RPMI7951 (cell line): ENCODE data around the gene SCAMP4. TPM values are rescaled to one million over a fixed set of nuclear protein-coding genes. Genes with fewer than 3 reads are reported as not detected.
A peak's percentile ranks its signal among the peaks of the same experiment; 100 is the strongest.
"Not testable (repeated sequence)": the region's sequence is repeated elsewhere in the genome, so short reads cannot be mapped to it uniquely, and the experiment has no call there.

Experiments
- DNase-seq: peaks from one replicate; pipeline ENCODE4 v3.0.0-alpha.2; 2012; ENCODE audit warnings: low read depth
- total RNA-seq: library from RNA; depleted of rRNA; stranded (reverse); fragments of >200 nt; shearing (Covaris generic); gene quantifications from 2 replicates; pipeline ENCODE4 v1.2.3, GENCODE V29; 2014

Gene SCAMP4
- total RNA-seq, 1 experiment from 2014 or later: 55.2 TPM

DNA sequence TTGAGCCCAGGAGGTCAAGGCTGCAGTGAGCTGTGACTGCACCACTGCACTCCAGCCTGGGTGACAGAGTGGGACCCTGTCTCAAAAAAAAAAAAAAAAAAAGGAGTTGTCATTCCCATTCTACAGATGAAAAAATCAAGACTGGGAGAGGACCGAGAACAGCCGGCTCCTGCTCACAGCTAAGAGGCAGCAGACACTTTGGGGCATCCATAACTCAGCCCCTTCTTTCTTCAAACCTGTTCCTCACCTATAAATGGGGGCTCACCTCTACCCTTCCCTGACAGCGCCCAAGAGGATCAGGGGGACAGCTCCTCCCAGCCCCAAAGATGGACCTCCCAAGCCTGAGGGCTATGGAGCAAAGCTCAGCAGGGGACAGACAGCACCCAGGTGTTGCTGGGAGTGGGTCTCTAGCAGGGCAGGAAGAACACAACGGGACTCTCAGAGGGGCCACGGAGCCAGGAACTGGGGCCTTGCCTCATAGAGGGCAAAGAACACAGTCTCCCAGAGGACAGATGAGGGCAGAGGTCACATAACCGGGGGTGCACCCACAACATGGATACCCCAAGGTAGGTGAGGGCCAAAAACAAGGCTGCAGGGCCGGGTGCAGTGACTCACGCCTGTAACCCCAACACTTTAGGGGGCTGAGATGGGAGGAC lies 38.4 kb upstream of the SCAMP4 start:
- no peak for DNase-seq

DNA sequence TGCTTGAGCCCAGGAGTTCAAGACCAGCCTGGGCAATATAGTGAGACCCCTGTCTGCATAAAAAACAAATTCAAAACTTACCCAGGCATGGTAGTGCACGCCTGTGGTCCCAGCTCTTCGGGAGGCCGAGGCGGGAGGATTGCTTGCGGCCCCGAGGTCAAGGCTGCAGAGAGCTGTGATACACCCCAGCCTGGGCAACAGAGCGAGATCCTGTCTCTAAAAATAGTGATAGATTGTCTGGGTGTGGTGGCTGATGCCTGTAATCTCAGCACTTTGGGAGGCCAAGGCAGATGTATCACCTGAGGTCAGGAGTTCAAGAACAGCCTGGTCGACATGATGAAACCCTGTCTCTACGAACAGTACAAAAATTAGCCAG lies 37.9 kb upstream of the SCAMP4 start:
- no peak for DNase-seq

DNA sequence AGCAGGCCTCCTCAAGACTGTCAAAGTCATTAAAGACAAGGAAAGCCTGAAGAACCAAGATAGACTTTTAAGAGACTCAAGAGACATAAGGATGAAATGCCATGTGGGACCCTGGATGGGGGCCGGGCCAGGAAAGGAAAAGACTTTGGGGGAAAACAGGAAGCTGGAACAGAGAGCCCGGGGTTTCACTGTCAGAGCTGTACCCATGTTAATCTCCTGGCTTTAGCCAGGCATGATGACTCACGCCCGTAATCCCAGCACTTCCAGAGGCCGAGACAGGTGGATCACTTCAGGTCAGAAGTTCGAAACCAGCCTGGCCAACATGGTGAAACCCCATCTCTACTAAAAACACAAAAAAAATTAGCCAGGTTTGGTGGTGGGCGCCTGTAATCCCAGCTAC lies 36.2 kb upstream of the SCAMP4 start:
- DNase-seq: no peak

DNA sequence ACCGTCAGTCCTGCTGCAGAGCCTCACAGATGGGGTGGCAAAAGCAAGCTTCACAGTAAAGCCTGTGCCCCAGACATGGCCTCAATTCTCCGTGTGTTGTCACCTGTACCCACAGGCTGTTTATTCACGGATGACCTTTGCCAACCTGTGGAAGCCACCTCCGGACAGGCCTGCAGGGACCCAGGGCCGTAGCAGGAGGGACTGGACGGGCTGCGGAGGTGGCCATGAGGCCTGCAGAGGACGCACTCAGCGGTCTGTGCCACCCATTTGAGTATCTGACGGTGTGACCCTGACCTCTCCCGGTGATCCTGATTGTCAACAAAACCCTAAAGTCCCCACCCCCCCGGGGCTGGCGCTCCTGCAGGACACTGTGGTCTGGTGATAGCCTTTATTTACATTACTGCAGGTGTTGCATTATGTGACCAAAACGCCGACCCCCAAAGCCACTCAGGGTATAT lies 34.0 kb upstream of the SCAMP4 start:
- DNase-seq: no peak

DNA sequence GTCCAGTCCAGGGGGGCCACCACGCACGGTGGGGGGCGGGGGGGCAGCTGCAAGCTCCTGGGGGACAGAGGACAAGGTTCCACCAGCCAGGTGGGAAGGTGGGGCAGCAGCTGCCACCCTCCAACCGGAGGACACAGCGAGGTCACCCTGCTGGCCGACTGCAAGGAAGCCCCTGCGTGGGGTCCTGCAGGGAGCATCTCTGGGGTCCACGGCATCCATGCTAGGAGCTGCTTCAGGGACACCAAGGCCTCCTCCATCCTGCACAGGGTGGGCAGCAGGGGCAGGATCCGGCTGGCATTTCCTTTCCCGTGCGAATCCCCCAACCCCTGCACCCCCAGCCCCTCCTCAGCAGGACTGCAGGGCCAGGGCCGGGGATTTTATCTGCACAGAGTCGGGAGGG lies 33.6 kb upstream of the SCAMP4 start:
- no peak for DNase-seq

DNA sequence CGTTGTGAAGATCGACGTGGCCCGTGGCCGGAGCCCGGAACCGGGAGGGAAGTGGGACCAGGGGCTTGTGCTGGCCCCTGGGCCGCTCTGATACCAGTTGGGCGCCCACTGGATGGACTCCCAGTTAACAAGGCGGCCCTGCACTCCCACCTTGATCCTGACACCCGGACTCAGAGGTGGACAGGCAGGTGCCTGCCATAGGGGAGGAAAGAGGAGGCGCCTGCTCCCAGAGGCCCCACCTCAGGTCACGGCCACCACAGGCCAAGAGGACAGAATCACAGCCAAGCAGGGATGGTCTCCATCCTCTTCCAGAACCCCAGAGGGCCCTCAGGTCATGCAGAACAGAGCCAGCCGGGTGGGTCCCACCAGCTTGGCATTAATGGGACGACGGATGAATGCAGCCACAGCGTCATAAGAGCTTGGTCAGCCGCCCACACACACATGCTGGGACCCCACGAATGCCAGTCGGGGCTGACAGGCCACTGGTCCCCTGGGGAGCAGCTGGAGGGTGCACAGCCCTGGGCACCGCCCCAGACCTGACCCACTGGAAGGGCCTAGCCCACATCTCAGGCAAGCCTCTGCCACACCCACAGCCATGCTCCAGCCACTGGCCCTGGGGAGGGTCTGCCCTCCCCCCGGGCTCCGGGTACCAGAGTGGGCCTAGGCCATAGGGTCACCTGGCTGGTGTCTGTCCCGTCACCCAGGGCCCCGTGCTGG lies 32.2 kb upstream of the SCAMP4 start:
- no peak for DNase-seq

DNA sequence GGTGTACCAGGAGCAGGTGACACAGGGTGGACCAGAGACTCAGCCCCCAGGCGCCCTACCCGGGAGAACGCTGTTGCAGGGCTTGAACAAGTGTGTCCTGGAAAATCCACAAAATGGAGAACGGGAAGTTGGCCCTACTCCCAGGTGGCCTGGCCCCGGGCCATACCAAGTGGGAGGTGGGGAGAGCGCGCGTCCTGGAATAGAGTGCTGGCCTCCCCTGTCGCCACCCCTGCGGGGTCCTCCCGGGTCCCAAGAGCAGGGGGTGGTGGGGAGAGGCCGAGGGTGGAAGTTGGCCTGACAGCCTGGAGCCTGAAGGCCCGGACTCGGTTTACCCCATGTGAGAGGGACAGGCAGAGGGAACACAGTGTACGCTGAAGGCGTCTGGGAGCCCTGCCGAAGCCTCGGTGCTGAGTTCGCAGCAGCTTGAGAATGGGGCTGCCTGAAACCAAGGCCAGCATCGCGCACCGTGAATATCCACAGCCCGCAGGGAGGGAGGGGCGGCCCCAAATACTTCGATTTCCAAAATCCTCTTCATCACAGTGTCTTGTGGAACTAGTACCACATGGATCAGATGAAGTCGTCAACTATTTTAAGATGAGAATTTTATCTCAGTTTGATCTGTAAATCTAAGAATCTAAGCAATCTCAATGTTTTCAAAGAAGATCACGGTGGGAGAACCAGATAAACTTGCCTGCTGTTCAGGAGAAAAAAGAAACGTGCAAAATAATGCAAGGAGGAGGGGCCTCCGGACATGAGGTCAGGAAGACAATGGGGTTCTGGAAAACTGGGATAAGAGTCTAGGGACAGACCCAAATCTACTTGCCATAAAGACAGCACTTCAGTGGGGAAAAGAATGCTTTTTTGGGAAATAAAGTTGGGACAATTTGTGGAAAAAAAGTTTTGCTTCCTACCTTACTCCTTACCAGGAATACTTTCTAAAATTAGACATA lies 31.4 kb upstream of the SCAMP4 start:
- no peak for DNase-seq

DNA sequence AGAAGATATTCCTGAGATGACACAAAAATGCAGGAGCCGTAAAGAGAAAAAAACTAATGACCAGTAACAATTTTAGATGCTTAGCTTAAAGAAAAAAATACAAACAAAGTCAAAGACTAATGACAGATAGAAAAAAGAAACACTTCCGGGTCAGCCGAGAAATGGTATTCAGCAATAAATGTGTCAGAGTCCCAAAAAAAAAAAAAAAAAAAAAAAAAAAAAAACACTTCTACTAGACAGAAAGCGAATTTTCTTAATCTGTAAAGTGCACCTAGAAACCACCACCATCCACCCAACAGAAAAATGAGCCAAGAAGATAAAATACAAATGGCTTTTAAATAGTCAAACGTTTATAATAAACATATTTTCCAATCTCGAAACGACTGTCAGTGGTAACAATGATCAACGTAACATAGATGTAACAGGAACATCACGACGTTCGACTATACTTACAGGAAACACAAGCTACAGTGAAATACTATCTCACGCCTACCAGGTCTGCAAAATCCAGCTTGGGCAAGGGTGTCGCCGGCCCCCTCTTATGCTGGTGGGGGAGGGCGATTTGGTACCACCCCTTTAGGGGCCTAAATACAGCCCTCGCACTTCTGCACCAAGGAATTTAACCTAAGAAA lies 30.5 kb upstream of the SCAMP4 start:
- DNase-seq: no peak

DNA sequence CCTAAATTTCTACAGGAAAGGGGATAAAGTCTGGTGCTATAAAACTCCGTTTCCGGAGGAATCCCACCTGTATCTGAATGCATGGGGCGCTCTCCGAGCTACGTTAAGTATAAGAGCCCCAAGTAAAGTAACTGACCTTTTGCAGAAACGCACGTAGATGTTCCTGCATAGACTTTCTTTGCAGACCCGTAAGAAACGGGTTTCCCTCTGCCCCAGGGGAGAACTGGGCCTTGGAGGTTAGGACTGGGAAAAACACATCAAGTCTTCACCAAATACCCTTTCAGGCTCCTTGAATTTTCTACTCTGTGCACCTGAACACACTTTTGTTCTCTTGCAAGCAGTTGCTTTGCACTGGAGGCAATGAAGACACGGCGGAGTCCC lies 29.9 kb upstream of the SCAMP4 start:
- not testable (repeated sequence) for DNase-seq

DNA sequence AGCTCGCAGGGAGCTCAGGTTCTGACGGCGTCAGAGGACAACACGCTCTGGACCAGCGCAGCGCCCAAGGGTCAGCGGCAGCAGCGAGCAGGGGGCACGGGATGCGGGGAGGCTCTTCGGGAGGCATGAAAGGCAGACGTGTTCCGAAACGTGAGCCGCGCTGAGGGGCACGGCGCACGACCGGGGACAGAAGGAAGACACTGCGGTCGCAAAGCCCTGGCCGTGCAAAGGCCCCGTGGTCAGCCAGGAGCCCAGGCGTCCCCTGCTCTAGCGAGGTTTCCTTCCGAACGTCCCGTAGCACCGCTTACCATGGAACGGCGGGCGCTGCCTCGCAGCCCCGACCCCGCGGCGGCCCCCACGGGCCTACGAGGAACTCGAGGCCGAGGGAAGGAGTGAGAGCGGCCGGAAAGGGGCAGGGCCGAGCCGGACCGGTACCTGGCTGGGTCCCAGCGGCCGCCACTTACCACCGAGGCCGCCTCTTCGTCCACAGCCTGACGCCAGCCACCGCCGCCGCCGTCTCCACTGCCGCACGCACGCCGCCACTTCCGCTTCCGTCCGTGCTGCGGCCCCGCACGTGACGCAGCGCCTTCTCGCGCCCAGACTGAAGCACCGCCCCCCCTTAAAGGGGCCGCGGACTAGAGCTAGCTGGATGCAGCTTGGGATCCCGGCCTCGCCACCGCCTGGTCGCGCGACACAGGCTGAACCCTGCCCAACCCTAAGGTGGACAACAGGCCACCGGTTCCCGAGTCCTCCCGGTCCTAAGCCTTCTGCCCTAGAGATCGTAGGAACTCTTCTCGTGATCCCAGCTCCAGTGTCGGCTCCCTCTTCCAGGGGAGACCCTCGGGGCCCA lies 29.3 kb upstream of the SCAMP4 start:
- DNase-seq: peak; percentile 89

DNA sequence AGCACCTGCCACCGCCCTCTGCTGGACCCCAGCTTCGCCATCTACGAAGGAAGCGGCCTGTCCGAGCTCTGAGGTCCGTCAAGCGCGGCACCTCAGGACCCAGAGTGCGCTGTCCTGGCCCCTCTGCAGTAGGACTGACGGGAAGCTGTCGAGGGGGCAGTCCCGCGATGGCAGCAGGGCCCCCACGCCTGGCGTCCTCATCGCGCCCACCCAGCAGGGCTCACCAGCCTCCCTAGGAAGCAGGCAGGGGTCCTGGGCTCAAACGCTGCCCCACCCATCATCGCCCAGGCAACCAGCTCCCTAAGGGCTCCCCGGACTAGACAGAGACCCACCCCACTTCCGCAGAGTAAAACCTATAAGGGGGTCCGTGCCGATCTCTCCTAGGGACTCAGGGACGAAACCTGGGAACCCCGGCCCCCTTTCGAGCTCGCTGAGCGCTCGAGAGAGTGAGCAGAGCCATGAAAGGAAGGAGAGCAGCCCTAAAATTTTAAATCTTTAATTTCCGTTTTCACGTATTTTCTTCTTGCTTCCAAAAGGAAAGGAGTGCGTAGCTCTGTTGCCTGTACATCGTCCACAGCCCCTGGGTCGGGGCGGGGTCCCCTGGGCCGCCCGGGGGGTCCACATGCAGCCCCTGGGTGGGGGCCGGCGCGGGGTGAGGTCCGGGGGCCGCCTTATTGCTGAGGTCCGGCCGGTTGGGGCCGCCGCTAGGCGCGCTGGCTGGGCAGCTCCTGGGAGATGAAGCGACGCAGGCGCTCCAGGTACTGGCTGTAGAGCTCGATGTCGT lies 28.5 kb upstream of the SCAMP4 start:
- not testable (repeated sequence) for DNase-seq

DNA sequence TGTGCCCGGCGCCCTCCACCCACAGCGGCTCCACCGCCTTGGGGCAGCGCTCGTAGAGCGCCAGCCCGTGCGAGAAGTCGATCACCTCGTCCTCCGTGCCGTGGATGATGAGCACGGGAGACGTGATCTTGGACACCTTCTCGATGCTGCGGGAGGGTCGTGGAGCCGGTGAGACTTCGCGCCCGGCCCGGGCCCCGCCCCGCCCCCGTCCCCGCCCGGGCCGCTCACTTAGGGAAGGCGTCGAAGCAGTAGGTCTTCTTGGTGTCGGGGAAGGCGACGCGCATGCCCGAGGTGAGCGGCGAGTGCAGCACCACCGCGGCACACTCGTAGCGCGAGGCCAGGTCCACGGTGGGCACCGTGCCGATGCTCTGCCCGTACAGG lies 27.9 kb upstream of the SCAMP4 start:
- not testable (repeated sequence) for DNase-seq

DNA sequence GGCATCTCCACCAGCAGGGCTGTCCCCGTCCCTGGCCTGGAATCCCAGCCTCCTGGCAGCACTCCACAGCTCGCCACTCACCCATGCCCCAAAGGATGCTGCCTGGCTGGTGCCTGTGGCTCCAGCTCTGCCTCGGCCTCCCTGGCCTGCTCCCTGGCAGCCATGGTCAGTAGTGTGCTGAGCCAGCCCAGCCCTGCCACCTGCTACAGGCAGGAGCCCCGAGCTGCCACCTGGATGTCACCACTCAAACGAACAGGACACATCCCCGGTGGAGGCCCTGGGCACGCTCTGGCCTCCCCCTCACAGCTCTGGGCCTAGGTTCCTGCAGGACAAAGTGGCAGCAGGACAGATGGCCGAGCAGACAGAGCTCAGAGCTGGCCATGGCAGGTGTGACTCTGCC lies 26.6 kb upstream of the SCAMP4 start:
- not testable (repeated sequence) for DNase-seq

DNA sequence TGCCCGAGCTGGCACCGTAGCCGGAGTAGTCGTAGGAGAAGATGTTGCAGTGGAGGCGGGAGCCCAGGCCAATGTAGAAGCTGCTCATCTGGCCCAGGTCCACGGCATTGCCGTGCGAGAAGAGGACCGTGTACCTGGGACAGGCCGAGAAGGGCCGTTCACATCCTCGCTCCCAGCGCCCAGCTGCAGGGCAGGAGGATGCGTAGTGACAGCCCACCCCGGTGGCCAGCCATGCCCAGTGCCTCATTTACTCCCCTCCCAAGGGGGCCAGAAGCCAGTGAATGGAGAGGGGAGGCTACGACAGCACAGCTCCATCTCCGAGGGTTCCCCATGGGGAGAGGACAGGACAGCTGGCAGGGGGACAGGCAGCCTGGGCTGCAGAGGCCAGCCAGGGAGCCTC lies 25.2 kb upstream of the SCAMP4 start:
- not testable (repeated sequence) for DNase-seq

DNA sequence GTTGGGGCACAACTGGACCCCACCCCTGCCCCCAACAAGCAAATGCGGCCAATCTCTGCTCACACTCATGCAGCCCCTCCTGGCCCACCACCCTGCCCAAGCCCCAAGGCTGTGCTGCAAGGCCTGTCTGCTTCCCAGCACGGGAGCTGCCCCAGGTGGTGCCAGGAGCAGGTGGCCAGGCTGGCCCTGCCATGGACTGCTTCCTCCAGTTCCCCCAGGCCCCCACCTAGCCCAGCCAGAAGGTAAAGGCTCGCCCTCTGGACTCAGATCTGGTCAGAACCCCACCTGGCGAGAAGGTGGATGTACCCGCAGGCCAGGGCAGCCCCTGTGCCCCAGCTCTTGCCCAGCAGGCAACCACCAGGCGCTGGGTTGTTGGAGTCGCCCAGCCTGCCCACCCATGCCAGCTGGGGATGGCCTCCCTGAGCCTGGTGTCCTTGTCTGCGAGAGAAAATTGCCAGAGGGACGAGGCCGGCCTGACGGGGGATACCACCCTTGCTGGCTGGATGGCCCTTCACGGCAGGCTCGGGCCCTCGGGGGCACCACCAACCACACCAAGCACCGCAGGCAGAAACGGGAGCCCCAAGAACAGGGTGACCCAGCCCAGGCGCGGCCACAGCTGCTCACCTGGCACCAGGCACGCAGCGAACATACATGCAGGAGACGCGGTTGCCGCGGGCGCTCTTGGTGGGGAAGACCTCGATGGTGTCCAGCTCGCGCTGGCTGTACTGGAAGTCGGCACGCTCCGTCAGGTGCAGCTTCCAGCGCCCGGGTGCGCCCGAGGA lies 24.4 kb upstream of the SCAMP4 start:
- no peak for DNase-seq

DNA sequence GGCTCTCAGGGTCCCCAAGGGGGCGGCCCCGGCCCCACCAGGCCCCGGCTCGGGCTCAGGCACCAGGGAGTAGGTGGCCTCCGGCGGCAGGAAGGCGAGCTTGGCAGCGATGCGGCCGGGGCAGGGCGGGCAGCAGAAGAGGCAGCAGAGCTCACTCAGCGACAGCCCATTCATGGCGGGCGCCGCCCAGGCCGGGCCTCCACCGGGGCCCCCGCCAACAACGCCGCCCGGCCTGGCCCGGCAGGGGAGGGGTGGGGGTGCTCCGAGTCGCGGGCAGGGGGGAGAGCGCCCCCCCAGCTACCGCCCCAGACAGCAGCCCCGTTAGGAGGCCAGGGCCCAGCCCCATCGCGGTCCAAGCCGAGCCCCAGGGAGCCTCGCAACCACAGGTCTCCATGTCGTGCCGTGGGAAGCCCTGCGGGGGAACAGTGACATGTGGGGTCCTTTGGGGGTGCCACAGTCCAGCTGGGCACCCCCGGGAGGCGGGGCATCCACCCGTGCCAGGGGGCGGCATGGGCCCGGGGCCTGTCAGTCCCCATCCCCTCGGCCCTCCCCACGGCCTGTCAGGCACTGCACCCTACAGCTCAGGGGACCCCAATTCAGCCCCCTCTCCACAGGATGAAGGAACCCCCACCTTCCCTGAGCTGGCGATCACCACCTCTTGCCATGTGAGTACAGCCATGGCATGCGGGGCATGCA lies 23.7 kb upstream of the SCAMP4 start:
- DNase-seq: not testable (repeated sequence)

DNA sequence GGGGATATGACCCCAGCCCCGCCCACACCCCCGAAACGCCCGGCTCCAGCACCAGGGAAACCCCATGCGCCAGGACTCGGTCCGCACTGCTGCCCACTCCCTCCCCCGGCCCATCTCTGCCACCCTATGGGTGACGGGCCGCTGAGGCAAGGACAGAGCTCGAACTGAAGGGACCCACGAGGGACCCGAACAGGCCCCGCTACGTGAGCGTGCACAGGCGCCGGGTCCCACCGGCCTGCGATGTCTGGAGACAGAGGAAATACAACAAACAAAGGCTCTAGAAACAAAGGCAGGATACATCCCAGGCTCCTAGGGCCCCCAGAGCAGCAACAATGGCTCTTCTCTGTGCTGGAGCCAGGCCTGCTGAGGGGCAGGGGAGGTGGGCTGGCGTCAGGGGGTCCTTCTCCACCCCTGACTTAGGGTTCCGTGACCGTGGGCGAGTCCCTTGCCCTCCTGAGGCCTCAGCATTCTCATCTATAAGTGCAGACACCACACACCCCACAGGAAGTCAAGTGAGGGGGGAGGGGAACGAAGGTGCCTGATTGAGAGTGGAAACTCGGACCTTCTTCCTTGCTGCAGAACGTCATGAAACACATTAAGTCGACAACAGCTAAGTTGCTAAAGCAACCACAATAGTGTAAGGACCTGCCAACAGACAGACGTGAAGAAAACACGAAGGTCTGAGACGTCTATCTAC lies 23.0 kb upstream of the SCAMP4 start:
- DNase-seq: no peak
